A673 (cell line): ENCODE data around the gene TMEM91. TPM values are rescaled to one million over a fixed set of nuclear protein-coding genes. Genes with fewer than 3 reads are reported as not detected.

ENCODE experiments used
- BruUV-seq: library from RNA; stranded (reverse); fragments of 400-500 nt; replicated peaks from 2 replicates; lab custom pipeline; 2021; lab: Mats Ljungman, UMichigan
- CTCF ChIA-PET: fragments of 300-600 bp; sonication (Branson Sonifier 250); formaldehyde crosslinking; loops from one replicate; lab custom pipeline; 2022; ENCODE audit warnings: antibody characterized with exemption; lab: Charles Lee
- POLR2A ChIA-PET: fragments of 300-600 bp; sonication (Branson Sonifier 250); formaldehyde crosslinking; loops from one replicate; lab custom pipeline; 2022; ENCODE audit warnings: antibody characterized with exemption; ENCODE audit not compliant: low non-redundant PET; lab: Charles Lee
- DNase-seq: peaks from one replicate; pipeline ENCODE4 v3.0.0-alpha.2; 2015; ENCODE audit warnings: low spot score
- H3K27ac ChIP-seq: fragments of 200-600 bp; sonication (generic); 2 replicates; pipeline ENCODE4 v1.5.1; 2016; ENCODE audit warnings: mixed run types, low read depth, mild to moderate bottlenecking, mixed read lengths, antibody characterized with exemption, low read length; ENCODE audit not compliant: poor library complexity, severe bottlenecking
- H3K27me3 ChIP-seq: fragments of 200-600 bp; sonication (generic); replicated peaks from 2 replicates; pipeline ENCODE4 v1.6.1; 2017; ENCODE audit warnings: mixed run types, low read depth, mild to moderate bottlenecking, mixed read lengths, antibody characterized with exemption, low read length; ENCODE audit not compliant: insufficient read depth, poor library complexity
- H3K36me3 ChIP-seq: fragments of 200-600 bp; sonication (generic); 2 replicates; pipeline ENCODE4 v1.6.1; 2016; ENCODE audit warnings: mixed run types, mild to moderate bottlenecking, mixed read lengths, antibody characterized with exemption, low read length; ENCODE audit not compliant: insufficient read depth, poor library complexity, severe bottlenecking
- H3K4me1 ChIP-seq: fragments of 200-600 bp; sonication (generic); 2 replicates; pipeline ENCODE4 v1.6.1; 2017; ENCODE audit warnings: mixed run types, mild to moderate bottlenecking, mixed read lengths, antibody characterized with exemption, low read length; ENCODE audit not compliant: insufficient read depth, poor library complexity, severe bottlenecking
- H3K4me3 ChIP-seq: fragments of 200-600 bp; sonication (generic); 2 replicates; pipeline ENCODE4 v1.5.1; 2016; ENCODE audit warnings: low read depth, mixed run types, mild to moderate bottlenecking, mixed read lengths, low read length; ENCODE audit not compliant: poor library complexity, severe bottlenecking
- H3K9me3 ChIP-seq: fragments of 200-600 bp; sonication (generic); 2 replicates; pipeline ENCODE4 v1.6.1; 2016; ENCODE audit warnings: mixed run types, low read depth, mild to moderate bottlenecking, mixed read lengths, antibody characterized with exemption, low read length; ENCODE audit not compliant: poor library complexity, severe bottlenecking
- CTCF ChIP-seq: fragments of 300-800, 200-600 bp; sonication (generic); conservative IDR thresholded peaks from 2 replicates; pipeline ENCODE4 v1.5.1; 2017; ENCODE audit warnings: low read depth, mild to moderate bottlenecking, antibody characterized with exemption, low read length, moderate library complexity, mixed read lengths
- EZH2 ChIP-seq: fragments of 200-600 bp; sonication (generic); IDR thresholded peaks from 2 replicates; pipeline ENCODE4 v1.6.1; 2017; ENCODE audit warnings: borderline replicate concordance, low read depth, mild to moderate bottlenecking, mixed read lengths, antibody characterized with exemption, low read length; ENCODE audit not compliant: poor library complexity, severe bottlenecking
- intact Hi-C: fragments of 100-400 bp; cut with micrococcal nuclease; formaldehyde crosslinking; loops from one replicate; pipeline ENCODE4 v1.10.0; 2022; ENCODE audit not compliant: unreplicated experiment
- total RNA-seq: library from RNA; stranded (reverse); gene quantifications from 2 replicates; pipeline ENCODE4 v1.2.3, GENCODE V29; 2021

The TMEM91 gene
- total RNA-seq, 1 experiment from 2014 or later, result 4.9 TPM

GRCh38 chr19:41330946-41331678, 45.2 kb upstream of the TMEM91 start:
- Histone ChIP-seq H3K27me3 (no peaks in the 10 kb centered on the region), H3K9me3 (no peaks in the 10 kb centered on the region), H3K36me3 (peaks cover 23% of the 10 kb centered on the region), H3K27ac (no peak overlapping the region), H3K4me3 (no peak overlapping the region), H3K4me1 (peaks cover 8% of the 10 kb centered on the region)
- TF ChIP-seq EZH2 (no peak), CTCF (no peak)
- CTCF ChIA-PET, result no interaction called here
- BruUV-seq, result no TSS peak
- POLR2A ChIA-PET, result no interaction called here
- DNase-seq, result no peak
- intact Hi-C loops, result no loop called here

DNA sequence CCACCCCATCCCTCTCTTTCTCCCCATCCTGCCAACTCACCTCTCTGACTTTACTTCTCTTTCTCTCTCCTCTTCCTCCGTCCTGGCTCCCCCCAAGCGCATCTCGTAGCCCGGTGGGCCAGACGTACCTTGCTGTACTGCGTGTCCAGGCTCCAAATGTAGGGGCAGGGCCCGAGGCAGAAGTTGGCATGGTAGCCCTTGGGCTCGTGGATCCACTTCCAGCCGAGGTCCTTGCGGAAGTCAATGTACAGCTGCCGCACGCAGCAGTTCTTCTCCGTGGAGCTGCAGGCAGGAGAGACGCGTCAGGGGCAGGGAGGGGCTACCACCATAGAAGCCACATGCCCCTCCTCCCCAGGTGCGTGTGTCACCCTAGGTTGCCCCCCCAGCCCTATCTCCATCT, 44.3 kb upstream of the TMEM91 start:
- TF ChIP-seq EZH2, result no peak
- TF ChIP-seq CTCF, result no peak
- Histone ChIP-seq H3K27me3 (no peaks in the 10 kb centered on the region), H3K36me3 (peaks cover 29% of the 10 kb centered on the region), H3K27ac (no peak overlapping the region), H3K9me3 (no peaks in the 10 kb centered on the region), H3K4me1 (peaks cover 4% of the 10 kb centered on the region), H3K4me3 (no peak overlapping the region)
- BruUV-seq, result no TSS peak
- intact Hi-C loops, result no loop called here
- POLR2A ChIA-PET, result no interaction called here
- DNase-seq, result no peak
- CTCF ChIA-PET, result no interaction called here

- TF ChIP-seq EZH2, result no peak
- no peak for TF ChIP-seq CTCF
- no peaks in the 10 kb centered on the region for H3K9me3 ChIP-seq
- H3K27me3 ChIP-seq, result no peaks in the 10 kb centered on the region
- no peak overlapping the region for H3K4me3 ChIP-seq
- H3K4me1 ChIP-seq, result peaks cover under 1% of the 10 kb centered on the region
- ChIA-PET POLR2A (no interaction called here), CTCF (no interaction called here)
- no peak overlapping the region for H3K27ac ChIP-seq
- no TSS peak for BruUV-seq
- no peak for DNase-seq
- intact Hi-C loops, result no loop called here
- H3K36me3 ChIP-seq, result peaks cover 29% of the 10 kb centered on the region
Measured at GRCh38 chr19:41332468-41332867, 43.9 kb upstream of the TMEM91 start.
